ENCODE results near the gene SLC47A2.

DNA sequence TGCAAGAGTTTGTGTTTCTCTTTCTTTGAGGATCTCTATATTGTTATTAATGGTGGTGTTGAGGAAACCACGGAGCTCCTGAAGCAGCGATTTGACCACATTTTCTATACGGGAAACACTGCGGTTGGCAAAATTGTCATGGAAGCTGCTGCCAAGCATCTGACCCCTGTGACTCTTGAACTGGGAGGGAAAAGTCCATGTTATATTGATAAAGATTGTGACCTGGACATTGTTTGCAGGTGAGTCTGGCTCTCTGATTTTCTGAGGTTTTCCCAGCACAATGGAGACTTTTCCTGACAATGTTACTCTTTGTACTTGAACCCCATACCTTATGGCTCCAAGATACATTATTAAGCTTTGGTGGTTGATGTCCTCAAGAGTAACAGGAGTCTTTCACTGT, 60.0 kb downstream of the SLC47A2 start:
- TF ChIP-seq, protein P1, sequence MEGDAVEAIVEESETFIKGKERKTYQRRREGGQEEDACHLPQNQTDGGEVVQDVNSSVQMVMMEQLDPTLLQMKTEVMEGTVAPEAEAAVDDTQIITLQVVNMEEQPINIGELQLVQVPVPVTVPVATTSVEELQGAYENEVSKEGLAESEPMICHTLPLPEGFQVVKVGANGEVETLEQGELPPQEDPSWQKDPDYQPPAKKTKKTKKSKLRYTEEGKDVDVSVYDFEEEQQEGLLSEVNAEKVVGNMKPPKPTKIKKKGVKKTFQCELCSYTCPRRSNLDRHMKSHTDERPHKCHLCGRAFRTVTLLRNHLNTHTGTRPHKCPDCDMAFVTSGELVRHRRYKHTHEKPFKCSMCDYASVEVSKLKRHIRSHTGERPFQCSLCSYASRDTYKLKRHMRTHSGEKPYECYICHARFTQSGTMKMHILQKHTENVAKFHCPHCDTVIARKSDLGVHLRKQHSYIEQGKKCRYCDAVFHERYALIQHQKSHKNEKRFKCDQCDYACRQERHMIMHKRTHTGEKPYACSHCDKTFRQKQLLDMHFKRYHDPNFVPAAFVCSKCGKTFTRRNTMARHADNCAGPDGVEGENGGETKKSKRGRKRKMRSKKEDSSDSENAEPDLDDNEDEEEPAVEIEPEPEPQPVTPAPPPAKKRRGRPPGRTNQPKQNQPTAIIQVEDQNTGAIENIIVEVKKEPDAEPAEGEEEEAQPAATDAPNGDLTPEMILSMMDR (IDR thresholded peaks at IDR 0.05): no peak
- no peak for TF ChIP-seq POLR2A (IDR thresholded peaks at IDR 0.05)

Measured in vagina (tissue), 2 donors.